DOHH2 (cell line): ENCODE measurements around the gene R3HDM2.

Experiments used
- EZH2phosphoT487 ChIP-seq: fragments of 200-600 bp; sonication (generic); IDR thresholded peaks from 2 replicates; pipeline ENCODE4 v1.6.1; 2017; ENCODE audit warnings: borderline replicate concordance, mild to moderate bottlenecking, antibody characterized with exemption, low read length, moderate library complexity, mixed read lengths
- TF ChIP-seq, protein P1 (sequence below): fragments of 200-600 bp; sonication (generic); IDR thresholded peaks from one replicate; pipeline ENCODE4 v1.5.1; 2014; ENCODE audit warnings: antibody characterized with exemption, mild to moderate bottlenecking, low read depth, low read length; ENCODE audit not compliant: poor library complexity, severe bottlenecking

DNA sequence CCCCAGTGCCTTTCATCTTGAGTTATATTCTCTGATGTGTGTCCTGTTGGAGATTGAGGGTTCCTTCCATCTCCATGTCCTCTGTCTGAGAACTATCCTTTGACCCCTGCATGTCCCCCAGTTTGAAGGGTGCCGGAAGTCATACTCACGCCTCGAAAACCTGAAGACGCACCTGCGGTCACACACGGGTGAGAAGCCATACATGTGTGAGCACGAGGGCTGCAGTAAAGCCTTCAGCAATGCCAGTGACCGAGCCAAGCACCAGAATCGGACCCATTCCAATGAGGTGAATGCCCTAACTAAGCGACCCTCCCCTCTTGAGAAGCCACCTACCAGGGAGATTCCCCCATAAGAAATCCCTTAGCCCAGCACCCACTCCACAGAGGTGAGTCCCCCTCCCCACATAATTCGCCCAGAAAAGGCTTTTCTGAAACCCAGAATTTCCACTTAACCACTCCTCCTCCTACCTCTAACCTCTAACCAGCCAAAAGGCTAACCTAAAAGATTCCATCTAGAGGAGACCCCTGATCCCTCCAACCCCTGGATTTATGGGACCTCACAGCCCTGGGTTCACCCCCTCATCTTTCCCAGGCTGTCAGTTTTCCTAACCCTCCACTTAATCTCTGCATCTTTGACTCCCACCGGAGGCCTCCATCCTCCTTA is 36.5 kb upstream of the R3HDM2 start:
- TF ChIP-seq, protein P1, sequence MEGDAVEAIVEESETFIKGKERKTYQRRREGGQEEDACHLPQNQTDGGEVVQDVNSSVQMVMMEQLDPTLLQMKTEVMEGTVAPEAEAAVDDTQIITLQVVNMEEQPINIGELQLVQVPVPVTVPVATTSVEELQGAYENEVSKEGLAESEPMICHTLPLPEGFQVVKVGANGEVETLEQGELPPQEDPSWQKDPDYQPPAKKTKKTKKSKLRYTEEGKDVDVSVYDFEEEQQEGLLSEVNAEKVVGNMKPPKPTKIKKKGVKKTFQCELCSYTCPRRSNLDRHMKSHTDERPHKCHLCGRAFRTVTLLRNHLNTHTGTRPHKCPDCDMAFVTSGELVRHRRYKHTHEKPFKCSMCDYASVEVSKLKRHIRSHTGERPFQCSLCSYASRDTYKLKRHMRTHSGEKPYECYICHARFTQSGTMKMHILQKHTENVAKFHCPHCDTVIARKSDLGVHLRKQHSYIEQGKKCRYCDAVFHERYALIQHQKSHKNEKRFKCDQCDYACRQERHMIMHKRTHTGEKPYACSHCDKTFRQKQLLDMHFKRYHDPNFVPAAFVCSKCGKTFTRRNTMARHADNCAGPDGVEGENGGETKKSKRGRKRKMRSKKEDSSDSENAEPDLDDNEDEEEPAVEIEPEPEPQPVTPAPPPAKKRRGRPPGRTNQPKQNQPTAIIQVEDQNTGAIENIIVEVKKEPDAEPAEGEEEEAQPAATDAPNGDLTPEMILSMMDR: no peak
- TF ChIP-seq EZH2phosphoT487: no peak
